Frontal cortex (tissue), 4 donors: ENCODE results near the gene CEP68. TPM values are rescaled to one million over a fixed set of nuclear protein-coding genes. Genes with fewer than 3 reads are reported as not detected.
"Not testable (repeated sequence)": the region's sequence is repeated elsewhere in the genome, so short reads cannot be mapped to it uniquely, and the experiment has no call there.

Source experiments
- DNase-seq, 2 donors: peaks; one replicate each; pipeline ENCODE4 v3.0.0; 2012; ENCODE audit warnings: low spot score in 2 of 2
- FAIRE-seq: peaks from 2 replicates; lab custom pipeline; 2012; peaks lifted over from hg19 to GRCh38; lab: Jason Lieb, UNC
- total RNA-seq: library from RNA; depleted of rRNA; stranded (reverse); fragments of >200 nt; gene quantifications from one replicate; pipeline ENCODE4 v1.2.3, GENCODE V29; 2014
- donor health status: control.
- donor health status: control.
- donor health status: control.

The CEP68 gene
- total RNA-seq, 1 donor from 2014 or later, result 46.5 TPM

DNA sequence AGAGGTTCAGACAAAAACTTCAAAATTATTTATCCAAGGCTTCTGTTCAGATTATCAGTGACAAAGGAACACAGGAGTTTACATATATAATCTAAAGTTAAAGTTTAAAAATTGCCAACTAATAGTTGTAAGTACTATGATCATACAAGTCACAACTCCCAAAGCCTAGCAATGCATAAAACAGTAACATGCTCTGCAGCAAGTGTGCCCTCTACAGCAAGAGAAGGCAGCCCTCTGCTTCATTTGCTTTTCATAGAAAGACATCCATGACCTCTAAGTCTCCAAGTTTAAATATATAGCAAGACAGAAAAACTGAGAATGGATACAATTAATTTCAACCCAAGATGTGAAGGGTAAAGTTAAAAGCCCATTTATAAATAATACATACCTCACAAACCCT lies 60.4 kb downstream of the CEP68 start:
- no peak for DNase-seq
- FAIRE-seq, result no peak

DNA sequence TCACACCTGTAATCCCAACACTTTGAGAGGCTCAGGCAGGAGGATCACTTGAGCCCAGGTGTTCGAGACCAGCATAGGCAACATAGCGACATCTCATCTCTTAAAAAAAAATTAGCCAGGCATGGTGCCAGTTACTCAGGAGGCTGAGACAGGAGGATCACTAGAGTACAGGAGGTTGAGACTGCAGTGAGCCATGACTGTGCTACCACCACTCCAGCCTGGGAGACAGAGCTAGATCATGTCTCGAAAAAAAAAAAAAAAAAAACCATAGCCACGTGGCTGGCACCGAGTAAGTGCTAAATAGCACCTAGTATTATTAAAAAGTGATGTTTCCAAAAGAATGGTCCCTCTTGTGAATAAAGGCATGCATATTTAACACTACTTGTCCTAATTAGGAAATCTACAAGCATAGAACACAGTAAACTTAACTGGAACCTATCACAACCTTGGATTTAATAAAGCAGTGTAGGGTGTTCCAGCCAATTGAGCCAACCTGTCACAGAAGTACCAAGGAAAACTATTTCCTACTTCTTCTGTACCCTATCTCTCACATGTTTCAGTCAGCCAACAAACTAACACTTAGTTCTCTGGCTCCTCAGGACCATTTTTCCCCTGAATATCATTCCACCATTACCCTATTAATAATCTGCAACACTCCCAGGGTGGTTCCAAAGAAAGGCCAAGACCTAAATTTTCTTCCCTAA lies 64.9 kb downstream of the CEP68 start:
- FAIRE-seq, result no peak
- DNase-seq, result no peak

DNA sequence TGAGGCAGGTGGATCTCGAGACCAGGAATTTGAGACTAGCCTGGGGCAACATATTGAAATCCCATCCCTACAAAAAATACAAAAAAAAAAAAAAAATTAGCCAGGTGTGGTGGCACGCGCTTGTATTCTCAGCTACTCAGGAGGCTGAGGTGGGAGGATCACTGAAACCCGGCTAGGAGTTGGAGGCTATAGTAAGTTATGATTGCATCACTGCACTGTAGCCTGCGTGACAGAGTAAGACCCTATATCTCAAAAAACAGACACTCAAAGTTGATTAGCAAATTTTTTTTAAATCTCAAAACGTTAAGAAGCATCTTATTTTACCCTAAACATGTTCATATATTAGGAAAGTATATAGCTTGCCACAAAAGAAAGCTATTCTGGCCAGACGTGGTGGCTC lies 66.1 kb downstream of the CEP68 start:
- no peak for FAIRE-seq
- DNase-seq, result no peak

DNA sequence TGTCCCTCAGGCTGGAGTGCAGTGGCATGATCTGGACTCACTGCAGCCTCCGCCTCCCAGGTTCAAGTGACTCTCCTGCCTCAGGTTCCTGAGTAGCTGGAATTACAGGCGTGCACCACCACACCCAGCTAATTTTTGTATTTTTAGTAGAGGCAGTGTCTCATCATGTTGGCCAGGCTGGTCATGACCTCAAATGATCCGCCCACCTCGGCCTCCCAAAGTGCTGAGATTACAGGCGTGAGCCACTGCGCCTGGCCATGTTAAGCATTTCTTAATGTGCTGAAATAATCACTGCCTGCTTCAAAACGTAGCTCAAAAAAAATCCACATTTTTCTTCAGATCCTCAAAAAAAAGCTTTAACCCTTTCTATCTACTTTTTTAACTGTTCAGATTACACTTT lies 69.2 kb downstream of the CEP68 start:
- FAIRE-seq, DNase-seq: not testable (repeated sequence)

DNA sequence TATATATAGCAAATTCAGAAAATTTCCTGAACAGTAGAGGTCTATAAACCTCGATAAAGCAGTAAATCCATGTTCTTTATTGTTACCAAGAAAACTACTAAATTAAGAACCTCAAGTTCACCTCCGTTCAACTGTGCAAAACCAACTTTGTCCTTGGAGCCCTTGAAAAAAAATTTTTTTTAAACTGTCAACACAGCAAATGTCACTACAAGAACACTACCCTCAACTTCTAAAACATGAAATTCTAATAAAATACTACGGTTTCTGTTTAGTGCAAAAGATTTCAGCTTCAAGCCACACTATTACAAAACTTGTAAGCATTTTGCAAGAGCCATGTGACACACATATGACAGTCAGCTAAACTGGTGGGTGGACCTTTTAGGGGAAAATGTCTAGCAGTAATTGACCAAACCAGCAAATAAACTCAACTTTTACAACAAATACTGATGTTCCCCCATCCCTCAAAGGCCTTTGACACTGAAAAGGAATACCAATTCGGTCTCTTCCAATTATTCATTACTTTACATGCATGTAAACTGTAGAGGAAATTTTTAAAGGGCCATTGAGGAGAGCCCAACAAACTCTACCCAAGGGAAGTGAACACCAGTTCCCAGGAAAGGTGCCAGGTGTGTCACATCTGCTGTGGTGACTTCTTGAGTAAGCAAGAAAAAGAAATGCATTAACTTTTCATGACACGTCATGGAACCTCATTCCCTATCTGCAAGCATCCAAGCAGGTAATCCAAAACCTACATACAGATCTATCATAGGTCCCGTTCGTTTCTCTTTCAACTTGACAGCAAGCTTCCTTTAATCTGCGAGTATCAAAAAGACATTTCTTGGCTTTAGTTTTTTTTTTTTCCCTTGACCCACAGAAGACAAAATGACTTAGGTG lies 72.3 kb downstream of the CEP68 start:
- DNase-seq (no peak), FAIRE-seq (no peak)

DNA sequence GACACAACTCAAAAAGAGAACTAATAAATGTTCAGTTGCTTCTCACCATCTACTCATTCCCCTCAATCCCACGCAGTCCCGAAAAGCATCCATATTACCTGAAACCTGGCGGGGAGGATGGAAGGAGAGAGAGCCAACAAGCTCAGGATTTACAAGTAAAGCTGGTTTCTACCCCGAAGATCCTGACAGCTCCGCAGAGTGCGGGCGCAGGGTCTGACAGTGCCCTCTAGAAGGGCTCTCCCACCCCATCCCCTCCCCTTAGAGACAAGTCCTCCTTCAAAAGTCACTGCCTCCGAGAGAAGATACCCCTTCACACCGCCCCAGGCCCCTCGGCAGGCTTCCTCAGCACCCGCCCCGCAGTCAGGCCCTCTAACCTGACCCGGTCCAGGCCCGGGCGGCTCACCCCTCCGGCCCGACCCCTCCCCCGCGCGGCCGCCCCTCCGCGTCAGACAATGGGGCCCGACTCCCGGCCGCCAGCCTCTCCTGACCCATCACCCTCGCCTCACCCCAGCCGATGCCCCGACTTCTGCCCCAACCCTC lies 73.1 kb downstream of the CEP68 start:
- DNase-seq (peak in 1 of 2 donors; percentile 22), FAIRE-seq (no peak)

DNA sequence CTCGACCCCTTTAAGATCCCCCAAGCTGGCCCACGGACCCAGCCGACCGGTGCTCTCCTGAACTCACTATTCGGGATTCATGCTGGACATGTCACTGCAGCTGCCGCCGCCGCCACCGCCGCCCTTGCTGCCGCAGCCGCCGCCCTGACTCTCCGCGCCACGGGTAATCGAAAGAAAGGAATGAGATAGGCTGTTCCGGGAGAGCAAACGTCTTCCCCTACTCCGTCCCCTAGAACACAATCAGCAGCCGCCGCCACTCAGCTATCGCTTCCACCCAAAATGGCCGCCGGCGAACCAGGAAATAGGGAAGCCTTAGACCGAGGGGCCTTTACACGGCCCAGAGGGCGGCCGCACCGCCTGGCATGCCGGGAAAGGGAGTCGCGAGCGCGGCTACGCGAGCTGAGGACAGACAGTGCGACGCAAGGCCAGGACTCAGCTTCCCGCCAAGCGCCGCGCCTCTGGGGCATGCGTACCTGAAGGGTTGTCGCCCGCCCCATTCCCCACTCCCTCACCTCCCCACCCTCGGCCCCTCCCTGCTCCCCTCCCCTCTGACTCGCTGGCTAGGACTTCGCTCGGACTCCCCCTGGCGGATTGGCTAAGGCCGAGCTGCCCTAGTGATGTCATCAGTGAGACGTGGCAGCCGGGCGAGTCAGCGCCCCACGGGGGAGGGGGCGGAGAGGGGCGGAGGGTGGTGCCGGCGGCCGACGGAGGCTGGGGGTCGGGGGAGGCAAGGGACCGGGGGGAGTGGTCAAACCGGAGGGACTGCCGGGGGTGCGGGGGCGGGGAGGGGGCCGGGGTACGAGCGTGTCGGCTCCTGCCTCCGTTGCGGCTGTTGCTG lies 73.8 kb downstream of the CEP68 start, which contains the start of gene RAB1A:
RAB1A (minus strand) TSS at position 281 of the 838 bp plus-strand sequence; CDS start at position 90, 191 bp downstream.
- FAIRE-seq, result no peak

DNA sequence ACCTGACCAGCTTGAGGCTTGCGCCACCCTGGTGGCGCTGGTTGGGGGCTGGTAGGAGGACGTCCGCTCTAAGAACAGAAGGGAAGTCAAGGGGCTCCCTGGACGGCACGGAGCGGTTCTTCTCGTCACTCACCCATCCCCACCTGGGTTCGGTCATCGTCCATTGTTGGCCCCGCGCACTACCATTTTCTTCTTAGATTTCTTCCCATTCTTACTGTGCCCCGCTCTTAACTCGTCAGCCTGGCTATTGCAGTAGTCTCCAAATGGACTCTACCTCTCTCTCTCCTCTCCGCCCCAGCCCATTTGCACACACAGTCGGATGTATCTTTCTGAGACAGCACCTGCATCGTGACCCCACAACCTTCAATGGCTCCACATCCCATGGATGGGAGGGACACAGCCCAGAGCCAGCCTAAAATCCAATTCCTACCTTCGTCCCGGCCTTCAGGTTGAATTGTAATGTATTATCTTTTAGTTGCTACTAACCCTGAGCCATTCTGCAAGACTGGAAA lies 74.5 kb downstream of the CEP68 start:
- no peak for FAIRE-seq
- DNase-seq, result no peak

More for the DNA sequence above, 73.8 kb downstream of the CEP68 start, which contains the start of gene RAB1A:
- peak; percentile 97 for DNase-seq

DNA sequence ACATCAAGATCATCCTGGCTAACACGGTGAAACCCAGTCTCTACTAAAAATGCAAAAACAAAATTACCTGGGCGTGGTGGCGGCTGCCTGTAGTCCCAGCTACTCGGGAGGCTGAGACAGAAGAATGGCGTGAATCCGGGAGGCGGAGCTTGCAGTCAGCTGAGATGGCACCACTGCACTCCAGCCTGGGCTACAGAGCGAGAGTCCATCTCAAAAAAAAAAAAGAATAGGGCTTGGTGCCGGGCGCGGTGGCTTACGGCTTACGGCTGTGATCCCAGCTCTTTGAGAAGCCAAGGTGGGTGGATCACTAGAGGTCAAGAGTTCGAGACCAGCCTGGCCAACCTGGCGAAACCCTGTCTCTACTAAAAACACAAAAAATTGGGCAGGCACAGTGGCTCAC lies 76.7 kb downstream of the CEP68 start:
- not testable (repeated sequence) for FAIRE-seq, DNase-seq

DNA sequence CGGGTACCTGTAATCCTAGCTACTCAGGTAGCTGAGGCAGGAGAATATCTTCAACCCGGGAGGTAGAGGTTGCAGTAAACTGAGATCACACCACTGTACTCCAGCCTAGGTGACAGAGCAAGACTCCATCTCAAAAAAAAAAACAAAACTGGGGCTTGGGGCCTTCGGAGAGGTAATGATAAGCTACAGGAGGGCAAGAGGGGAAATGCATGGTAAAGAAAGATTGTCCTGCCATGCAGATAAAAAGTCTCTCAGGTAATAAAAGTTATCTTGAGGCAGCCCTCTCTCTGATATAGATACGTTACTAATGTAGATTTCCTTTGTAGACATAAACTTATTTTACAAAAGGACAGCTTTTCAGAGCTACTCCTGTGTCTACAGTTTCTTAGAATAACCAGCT lies 77.4 kb downstream of the CEP68 start:
- FAIRE-seq, result no peak
- DNase-seq, result no peak

DNA sequence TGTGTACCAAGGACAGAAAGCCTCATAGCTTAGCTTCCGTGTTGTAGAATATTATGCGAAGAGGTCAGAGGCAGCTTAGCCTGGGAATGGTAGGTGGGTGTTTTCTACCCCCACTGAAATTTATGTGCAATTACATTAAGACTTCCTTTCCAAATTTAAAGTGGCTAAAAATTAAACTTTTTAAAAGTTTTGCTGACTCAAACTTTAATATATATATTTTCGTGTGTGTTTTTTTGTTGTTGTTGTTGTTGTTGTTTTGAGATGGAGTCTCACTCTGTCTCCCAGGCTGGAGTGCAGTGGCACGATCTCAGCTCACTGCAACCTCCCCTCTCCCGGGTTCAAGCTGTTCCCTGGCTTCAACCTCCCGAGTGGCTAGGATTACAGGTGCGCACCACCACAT lies 77.9 kb downstream of the CEP68 start:
- no peak for DNase-seq
- no peak for FAIRE-seq

DNA sequence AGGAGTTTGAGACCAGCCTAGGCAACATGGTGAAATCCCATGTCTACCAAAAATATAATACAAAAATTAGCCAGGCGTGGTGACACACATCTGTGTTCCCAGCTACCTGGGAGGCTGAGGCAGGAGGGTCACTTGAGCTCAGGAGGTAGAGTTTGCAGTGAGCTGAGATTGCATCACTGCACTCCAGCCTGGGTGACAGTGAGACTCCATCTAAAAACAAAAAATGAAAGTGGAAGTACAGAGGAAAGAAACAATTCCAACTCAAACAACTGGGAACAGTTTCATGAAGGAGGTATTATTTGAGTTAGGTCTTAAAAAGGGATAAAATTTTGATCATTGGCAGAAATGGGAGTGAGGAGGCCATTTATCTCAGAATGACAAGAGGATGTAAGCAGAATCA lies 80.0 kb downstream of the CEP68 start:
- no peak for DNase-seq

More for the DNA sequence above, 80.0 kb downstream of the CEP68 start:
- FAIRE-seq, result no peak

Other genes starting within 250 kb of the CEP68 start
- gene SLC1A4, start 67.0 kb upstream of the CEP68 start, total RNA-seq, result 55.0 TPM
- gene RAB1A, start 73.7 kb downstream of the CEP68 start, total RNA-seq, result 101 TPM
- 112 TPM for gene ACTR2, start 171.4 kb downstream of the CEP68 start, total RNA-seq